HG02852 (cell line): Measurements from ENCODE around the gene KREMEN1.

Source experiments
- ATAC-seq: cut with Tn5 transposase; IDR thresholded peaks from one replicate; pipeline ENCODE4 v1.9.1; 2021; ENCODE audit warnings: mild to moderate bottlenecking, moderate library complexity; ENCODE audit not compliant: unreplicated experiment

Gene KREMEN1

GRCh38 chr22:29204455-29205183 lies 131.8 kb downstream of the KREMEN1 start:
- ATAC-seq: no peak

GRCh38 chr22:29205252-29205593 lies 132.4 kb downstream of the KREMEN1 start:
- no peak for ATAC-seq

GRCh38 chr22:29205594-29206371 lies 132.9 kb downstream of the KREMEN1 start, which contains the start of gene EMID1:
Gene EMID1, plus strand, starts transcription at chr22:29205896. Its CDS starts 143 bp downstream, at chr22:29206039.
- ATAC-seq: no peak

GRCh38 chr22:29206372-29207242 lies 133.8 kb downstream of the KREMEN1 start:
- ATAC-seq: no peak

- ATAC-seq: no peak
Measured at GRCh38 chr22:29207243-29207550, 134.4 kb downstream of the KREMEN1 start.

GRCh38 chr22:29207562-29208501 lies 135.0 kb downstream of the KREMEN1 start:
- no peak for ATAC-seq

GRCh38 chr22:29208502-29208862 lies 135.6 kb downstream of the KREMEN1 start:
- ATAC-seq: no peak

GRCh38 chr22:29208879-29209623 lies 136.2 kb downstream of the KREMEN1 start:
- ATAC-seq: no peak

- ATAC-seq: no peak
Measured at GRCh38 chr22:29209624-29209929, 136.7 kb downstream of the KREMEN1 start.

GRCh38 chr22:29211066-29211465 lies 138.2 kb downstream of the KREMEN1 start:
- no peak for ATAC-seq

- ATAC-seq: no peak
Measured at GRCh38 chr22:29211466-29211865, 138.6 kb downstream of the KREMEN1 start.

- ATAC-seq: no peak
Measured at GRCh38 chr22:29212743-29213142, 139.9 kb downstream of the KREMEN1 start.

- no peak for ATAC-seq
Measured at GRCh38 chr22:29213493-29213892, 140.7 kb downstream of the KREMEN1 start.

GRCh38 chr22:29214232-29214631 lies 141.4 kb downstream of the KREMEN1 start:
- no peak for ATAC-seq

GRCh38 chr22:29215012-29215860 lies 142.4 kb downstream of the KREMEN1 start:
- ATAC-seq: no peak

GRCh38 chr22:29216011-29216872 lies 143.4 kb downstream of the KREMEN1 start:
- ATAC-seq: no peak

GRCh38 chr22:29216873-29217666 lies 144.2 kb downstream of the KREMEN1 start:
- ATAC-seq: no peak
